ENCODE results near the gene STPG3. TPM values are rescaled to one million over a fixed set of nuclear protein-coding genes. Genes with fewer than 3 reads are reported as not detected.

The STPG3 gene
- polyA plus RNA-seq, 1 of the 3 experiments (the other 2 are of a cell fraction) = not detected

DNA sequence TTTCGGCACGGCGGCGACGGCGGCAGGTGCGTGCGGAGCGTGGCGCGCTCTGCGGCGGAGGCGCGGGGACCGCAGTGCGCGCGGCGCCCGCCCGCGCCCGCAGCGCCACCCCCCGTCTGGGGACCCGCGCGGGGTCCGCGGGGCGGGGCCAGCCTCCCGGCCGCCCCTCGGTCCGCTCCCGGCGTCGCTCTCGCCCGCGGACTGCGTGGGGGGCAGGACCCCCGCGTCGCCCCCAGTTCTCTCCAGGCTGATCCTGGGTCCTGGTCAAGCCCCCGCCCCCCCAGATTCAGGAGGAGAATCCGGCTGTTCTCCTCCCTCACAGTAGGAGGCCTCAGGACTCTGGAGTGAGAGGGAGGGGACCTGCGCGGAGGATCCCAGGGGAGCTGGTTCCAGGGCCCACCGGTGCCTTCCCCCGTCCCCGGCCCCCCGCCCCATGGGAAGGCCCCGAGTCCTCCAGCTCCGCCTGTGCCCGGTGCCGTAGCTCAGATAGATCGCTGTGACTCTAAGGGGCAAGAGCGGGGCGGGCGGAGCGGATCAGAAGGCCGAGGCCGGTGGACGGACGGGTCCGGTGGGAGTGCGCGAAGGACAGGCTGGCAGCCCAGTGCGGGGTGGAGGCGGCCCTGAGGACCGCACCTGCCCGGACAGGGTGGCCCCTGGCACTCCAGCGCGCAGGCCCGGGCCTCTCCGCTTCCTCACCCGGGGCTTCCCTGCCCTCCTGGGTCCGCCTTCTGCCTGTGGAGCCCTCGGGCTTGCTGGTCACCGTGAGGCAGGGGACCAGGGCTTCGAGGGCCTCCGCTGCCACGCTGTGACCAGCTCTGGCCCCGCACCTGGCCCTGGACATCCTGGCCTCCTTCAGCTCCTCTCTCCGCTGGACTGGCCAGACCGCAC lies 28.7 kb upstream of the STPG3 start, which contains the start of gene RNF208:
TSS of gene RNF208 (minus strand) at position 51 of the 888 bp plus-strand sequence. CDS start 1,028 bp downstream, outside the sequence.
- POLR2A ChIA-PET = interaction anchor here (0.8 to 3.4 kb wide), 8 partner anchors 18 to 136 kb away, joined by 3 to 18 read pairs (median 4); partner anchors contain the start of genes ANAPC2, MAN1B1, NDOR1 and SSNA1
- peak; percentile 80 for DNase-seq
- CTCF ChIA-PET = interaction anchor here (0.6 to 7.7 kb wide), 9 partner anchors 14 to 176 kb away, joined by 3 to 95 read pairs (median 3); partner anchors contain the start of genes NELFB, NPDC1 and TPRN

More for the DNA sequence above, 28.7 kb upstream of the STPG3 start, which contains the start of gene RNF208:
- Histone ChIP-seq H3K27ac (ENCODE audit: low read depth in 2 of 2, low read length in 1 of 2) (peak within 1 kb of the TSS; percentile 15 to 76; a peak in 2 of 4 replicates), H3K27me3 (ENCODE audit: insufficient read depth) (no peaks in the 10 kb centered on the region), H3K9me3 (no peaks in the 10 kb centered on the region), H3K79me2 (ENCODE audit: insufficient read depth) (no peaks in the 10 kb centered on the region), H3K4me3 (ENCODE audit: low read depth in 2 of 2, low read length in 1 of 2) (peak within 1 kb of the TSS; percentile 56; a peak in 3 of 4 replicates), H3K4me2 (peak within 1 kb of the TSS; percentile 99), H3K36me3 (replicated peaks in 1 of 2; ENCODE audit: control insufficient read depth in 1 of 2, insufficient read depth in 2 of 2, low read length in 1 of 2) (no peaks in the 10 kb centered on the region), H3K9me2 (no peaks in the 10 kb centered on the region), H3K9ac (peak within 1 kb of the TSS; percentile 49), H3K4me1 (ENCODE audit: control insufficient read depth in 1 of 2, insufficient read depth in 2 of 2, low read depth in 1 of 2, low read length in 1 of 2) (peaks cover 5 to 33% of the 10 kb centered on the region in 2 experiments; a peak in 1 of 4 replicates), H2AFZ (ENCODE audit: low read depth) (0 out of 2 replicates have a peak within 1 kb of the TSS, but pooled peaks have one; percentile 46), H4K20me1 (ENCODE audit: insufficient read depth) (no peaks in the 10 kb centered on the region), H3F3A (replicated peaks; ENCODE audit: insufficient read depth) (peaks cover 16% of the 10 kb centered on the region)
- 23% methylated on average over 6 of the region's 88 CpGs for WGBS (ENCODE audit: low lambda C conversion rate)
- TF ChIP-seq EP300 (IDR thresholded peaks at IDR 0.05; ENCODE audit: borderline replicate concordance in 1 of 2, low read depth in 1 of 2, low read length in 1 of 2) = no peak
- TF ChIP-seq, protein P1, sequence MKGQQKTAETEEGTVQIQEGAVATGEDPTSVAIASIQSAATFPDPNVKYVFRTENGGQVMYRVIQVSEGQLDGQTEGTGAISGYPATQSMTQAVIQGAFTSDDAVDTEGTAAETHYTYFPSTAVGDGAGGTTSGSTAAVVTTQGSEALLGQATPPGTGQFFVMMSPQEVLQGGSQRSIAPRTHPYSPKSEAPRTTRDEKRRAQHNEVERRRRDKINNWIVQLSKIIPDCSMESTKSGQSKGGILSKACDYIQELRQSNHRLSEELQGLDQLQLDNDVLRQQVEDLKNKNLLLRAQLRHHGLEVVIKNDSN (IDR thresholded peaks at IDR 0.05; ENCODE audit: borderline replicate concordance, low read depth) = no peak
- TF ChIP-seq SIN3A (IDR thresholded peaks at IDR 0.05; ENCODE audit: borderline replicate concordance, low read depth, low read length) = no peak
- TF ChIP-seq SMC3 (IDR thresholded peaks at IDR 0.05; ENCODE audit: low read depth, low read length) = no peak
- TF ChIP-seq CTCF (IDR thresholded peaks at IDR 0.05) = no peak
- no peak for TF ChIP-seq RCOR1 (IDR thresholded peaks at IDR 0.05; ENCODE audit: low read length)
- TF ChIP-seq, protein P2, sequence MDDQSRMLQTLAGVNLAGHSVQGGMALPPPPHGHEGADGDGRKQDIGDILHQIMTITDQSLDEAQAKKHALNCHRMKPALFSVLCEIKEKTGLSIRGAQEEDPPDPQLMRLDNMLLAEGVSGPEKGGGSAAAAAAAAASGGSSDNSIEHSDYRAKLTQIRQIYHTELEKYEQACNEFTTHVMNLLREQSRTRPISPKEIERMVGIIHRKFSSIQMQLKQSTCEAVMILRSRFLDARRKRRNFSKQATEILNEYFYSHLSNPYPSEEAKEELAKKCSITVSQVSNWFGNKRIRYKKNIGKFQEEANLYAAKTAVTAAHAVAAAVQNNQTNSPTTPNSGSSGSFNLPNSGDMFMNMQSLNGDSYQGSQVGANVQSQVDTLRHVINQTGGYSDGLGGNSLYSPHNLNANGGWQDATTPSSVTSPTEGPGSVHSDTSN (IDR thresholded peaks at IDR 0.05) = no peak
- no peak for TF ChIP-seq RAD21 (IDR thresholded peaks at IDR 0.05; ENCODE audit: low read length)
- no peak for TF ChIP-seq NRF1 (IDR thresholded peaks at IDR 0.05; ENCODE audit: low read depth, low read length)
- TF ChIP-seq YY1 (IDR thresholded peaks at IDR 0.05; ENCODE audit: low read depth) = no peak
- no peak for TF ChIP-seq RXRA (IDR thresholded peaks at IDR 0.05; ENCODE audit: borderline replicate concordance, low read depth)
- TF ChIP-seq CHD2 (IDR thresholded peaks at IDR 0.05; ENCODE audit: low read length, partially characterized antibody) = no peak
- no peak for TF ChIP-seq JUND (IDR thresholded peaks at IDR 0.05)
- no peak for TF ChIP-seq TAF1 (IDR thresholded peaks at IDR 0.05; ENCODE audit: borderline replicate concordance, low read depth, low read length)
- no peak for TF ChIP-seq POLR2AphosphoS5 (IDR thresholded peaks at IDR 0.05; ENCODE audit: low read depth, low read length)
- no peak for TF ChIP-seq ZBTB33 (IDR thresholded peaks at IDR 0.05; ENCODE audit: borderline replicate concordance, low read depth)
- no peak for TF ChIP-seq REST (IDR thresholded peaks at IDR 0.05; ENCODE audit: low read depth, low read length)

All from SK-N-SH (cell line).